WI38 (cell line): ENCODE measurements around the gene ABCD1.

Experiments used
- H3K4me3 ChIP-seq: 2 replicates; pipeline ENCODE4 v1.5.1; 2011; ENCODE audit warnings: low read depth, mild to moderate bottlenecking, control low read depth, low read length
- TF ChIP-seq, protein P1 (sequence below): IDR thresholded peaks from 2 replicates; pipeline ENCODE4 v1.5.1; 2012; ENCODE audit warnings: low read depth, mild to moderate bottlenecking, control low read depth, low read length

Gene ABCD1

DNA sequence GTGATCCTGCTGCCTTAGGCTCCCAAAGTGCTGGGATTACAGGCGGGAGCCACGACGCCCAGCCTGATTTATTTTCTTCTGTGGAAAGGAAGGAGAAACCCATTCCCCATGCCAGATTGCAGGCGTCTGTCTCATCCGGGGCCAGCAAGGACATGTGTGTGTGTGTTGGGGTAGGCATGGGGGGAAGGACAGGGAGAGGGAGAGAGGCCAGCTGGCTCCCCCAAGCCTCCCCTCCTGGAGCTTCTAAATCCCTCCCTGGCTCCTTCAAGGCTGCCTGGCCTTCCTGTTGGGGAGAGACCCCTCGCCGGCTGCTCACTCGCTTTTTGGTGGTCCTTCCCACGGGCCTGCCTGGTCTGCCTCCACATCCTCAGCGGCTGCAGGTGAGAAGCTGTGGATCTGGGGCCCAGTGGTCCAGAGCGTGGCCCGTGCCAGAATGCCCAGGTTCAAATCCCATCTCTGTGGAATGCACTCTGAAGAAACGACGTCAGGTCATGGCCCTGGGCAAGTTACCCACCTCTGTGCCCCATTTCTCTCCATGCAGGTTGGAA is 38.0 kb downstream of the ABCD1 start:
- TF ChIP-seq, protein P1, sequence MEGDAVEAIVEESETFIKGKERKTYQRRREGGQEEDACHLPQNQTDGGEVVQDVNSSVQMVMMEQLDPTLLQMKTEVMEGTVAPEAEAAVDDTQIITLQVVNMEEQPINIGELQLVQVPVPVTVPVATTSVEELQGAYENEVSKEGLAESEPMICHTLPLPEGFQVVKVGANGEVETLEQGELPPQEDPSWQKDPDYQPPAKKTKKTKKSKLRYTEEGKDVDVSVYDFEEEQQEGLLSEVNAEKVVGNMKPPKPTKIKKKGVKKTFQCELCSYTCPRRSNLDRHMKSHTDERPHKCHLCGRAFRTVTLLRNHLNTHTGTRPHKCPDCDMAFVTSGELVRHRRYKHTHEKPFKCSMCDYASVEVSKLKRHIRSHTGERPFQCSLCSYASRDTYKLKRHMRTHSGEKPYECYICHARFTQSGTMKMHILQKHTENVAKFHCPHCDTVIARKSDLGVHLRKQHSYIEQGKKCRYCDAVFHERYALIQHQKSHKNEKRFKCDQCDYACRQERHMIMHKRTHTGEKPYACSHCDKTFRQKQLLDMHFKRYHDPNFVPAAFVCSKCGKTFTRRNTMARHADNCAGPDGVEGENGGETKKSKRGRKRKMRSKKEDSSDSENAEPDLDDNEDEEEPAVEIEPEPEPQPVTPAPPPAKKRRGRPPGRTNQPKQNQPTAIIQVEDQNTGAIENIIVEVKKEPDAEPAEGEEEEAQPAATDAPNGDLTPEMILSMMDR = no peak
- no peak overlapping the region for H3K4me3 ChIP-seq

DNA sequence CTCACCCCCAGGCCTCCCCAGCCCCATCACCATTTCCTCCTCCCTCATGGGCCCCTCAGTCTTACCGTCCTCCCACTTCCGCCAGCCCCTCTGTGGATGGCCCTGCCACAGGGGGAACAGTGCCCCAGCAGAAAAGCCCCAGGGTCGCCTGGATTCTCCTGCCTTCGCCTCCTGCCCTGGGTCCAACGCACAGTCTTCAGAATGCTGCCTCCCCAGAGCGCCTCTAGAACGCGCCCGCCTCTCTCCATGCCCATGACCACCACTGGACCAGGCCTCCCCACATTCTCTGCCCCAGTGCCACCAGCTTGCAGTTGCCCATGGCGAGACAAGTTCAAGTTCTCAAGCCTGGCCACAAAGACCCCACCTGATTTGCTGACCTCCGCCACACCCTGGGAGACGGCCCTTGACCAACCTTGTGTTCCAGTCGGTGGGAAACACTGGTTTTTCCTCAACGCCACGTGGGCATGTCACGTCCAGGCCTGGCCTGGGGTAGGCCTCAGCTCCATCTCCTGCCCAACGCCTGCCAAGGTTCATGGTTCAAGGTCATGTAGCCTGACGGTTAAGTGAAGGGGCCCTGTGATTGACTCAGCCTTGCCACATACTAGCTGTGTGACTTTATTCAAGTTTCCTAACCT is 38.8 kb downstream of the ABCD1 start:
- TF ChIP-seq, protein P1 = no peak

DNA sequence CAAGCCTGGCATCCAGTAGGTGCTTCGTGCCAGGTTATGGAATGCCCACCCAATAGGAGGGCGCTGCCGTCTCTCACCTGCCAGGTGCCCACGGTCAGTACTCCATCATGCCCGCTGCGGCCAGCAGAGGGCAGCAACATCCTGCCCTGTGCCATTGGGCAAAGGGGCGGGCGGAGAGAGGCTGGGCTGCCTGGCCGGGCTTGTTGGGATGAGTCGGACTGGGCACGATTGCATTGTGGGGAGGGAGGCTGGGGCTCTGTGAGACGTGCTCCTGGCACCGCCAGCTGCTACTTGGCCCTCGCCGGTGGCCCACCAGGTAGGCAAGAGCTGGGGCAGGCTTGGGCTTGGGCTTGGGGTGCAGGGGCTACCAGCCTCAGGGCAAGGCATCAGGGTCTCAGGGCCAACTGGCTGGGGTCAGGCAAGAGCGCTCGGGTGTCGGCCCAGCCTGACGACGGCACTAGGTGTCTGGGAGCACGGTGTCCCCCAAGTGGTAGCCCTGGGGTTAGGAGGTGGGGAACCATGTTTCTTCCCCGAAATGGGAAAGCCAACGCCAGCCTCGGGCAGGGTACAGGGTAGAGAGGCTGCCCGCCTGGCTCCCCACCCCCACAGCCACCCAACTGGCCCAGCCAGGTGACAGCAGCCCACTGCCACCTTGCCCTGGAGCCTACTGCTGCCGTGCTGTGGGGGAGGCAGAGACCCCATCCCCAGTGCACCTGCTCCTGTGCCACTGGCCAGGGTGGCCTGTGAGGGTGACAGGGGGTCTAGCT is 39.5 kb downstream of the ABCD1 start, which contains the start of gene PLXNB3:
Gene PLXNB3, plus strand, starts transcription at position 261 of the 767 bp plus-strand sequence. CDS start 1,287 bp downstream, outside the sequence.
- no peak within 1 kb of the TSS for H3K4me3 ChIP-seq
- TF ChIP-seq, protein P1 = peak; percentile 68

More for the DNA sequence above, 38.8 kb downstream of the ABCD1 start:
- no peak overlapping the region for H3K4me3 ChIP-seq

DNA sequence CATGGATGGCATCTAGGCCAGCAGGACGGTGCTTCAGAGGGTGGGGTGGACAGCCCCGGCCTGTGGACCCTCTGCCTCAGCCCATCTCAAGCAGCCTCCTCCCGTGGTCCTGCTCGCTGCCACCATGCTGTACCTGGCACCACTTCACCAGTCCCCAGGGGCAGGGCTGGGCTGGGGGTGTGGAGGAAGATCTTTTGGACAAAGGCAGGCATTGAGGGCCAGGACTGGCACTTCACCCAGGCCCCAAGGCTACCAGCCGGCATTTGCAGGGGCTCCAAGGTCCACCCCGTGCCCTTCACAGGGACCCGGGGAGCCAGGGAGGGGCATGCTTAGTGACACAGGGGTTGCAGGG is 40.1 kb downstream of the ABCD1 start:
- TF ChIP-seq, protein P1 = no peak
- no peak overlapping the region for H3K4me3 ChIP-seq

DNA sequence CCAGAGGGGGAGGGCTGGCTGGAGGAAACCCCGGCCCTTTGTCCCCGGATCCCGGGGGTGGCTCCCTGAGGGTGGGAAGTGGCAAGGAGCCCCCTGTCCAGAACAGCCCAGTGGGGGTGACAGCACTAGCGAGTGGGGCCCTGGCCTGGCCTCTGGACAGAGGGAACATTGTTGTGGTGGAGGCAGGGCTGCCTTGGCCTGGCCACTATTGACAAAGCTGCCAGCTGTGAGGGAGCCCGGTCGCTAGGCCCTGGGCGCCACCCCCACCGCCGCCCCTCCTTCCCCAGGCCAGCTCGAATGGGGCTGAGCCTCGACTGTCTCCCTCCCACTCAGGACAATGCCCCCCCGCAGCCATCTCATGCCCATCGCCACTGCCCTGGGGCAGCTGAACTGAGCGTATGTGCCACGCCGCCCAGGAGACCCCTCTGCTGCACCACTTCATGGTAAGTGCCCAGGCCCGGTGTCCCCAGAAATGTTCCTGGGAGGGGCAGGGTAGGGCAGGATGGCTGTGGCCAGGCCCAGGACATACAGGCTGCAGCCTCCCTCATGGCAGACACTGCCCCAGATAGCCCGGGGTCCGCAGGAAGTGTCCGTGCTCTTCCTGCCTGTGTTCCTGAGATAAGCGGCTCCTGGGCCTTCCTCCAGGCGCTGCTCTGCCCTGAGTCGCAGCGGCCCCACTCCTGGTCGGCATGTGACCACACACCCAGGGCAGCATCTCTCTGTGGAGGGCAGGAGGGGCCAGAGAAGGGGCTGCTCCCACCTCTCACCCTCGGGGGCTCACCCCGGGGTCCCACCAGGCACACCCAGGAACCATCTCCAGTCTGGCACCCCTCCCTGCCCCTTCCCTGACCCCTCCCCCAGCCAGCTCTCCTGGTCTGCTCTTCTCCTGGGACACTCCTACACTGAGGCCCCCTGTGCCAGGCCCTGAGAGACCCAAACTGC is 40.8 kb downstream of the ABCD1 start:
- TF ChIP-seq, protein P1 = no peak
- peak overlapping the region; percentile 61 for H3K4me3 ChIP-seq

DNA sequence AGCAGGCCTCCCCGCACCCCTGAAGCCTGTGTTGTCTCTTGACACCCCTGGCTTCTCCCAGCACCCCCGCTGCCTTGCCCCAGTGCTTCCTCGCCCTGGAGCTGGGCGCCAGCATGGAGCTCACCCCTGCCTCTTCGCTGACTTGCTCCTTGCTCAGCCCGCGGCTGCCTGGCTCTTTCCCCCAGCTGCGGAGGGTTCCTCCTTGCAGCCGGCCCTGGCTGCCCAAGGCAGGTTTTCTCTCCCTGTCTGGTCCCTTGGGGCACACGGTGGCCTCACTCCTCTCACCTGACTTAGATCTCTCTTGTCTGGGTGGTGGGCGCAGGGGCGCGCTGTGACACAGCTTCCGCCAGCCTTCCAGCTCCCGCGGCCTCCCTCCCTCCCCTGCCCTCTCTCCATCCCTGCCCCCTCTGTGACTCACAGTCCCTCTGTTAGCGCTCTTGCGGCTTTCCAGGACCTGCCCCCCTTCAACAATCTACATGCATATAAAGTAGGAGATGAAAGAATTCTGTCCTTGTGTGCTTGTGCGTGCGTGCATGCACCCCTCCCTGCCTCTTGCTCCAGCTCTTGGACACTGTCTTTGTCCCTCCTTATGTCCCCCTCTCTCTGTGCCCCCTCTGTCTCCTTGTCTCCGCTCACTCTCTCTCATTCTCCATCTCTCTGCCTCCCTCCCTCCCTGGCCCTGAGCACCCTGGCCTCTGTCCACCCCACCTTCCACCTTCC is 41.6 kb downstream of the ABCD1 start:
- H3K4me3 ChIP-seq = peak overlapping the region; percentile 61
- TF ChIP-seq, protein P1 = no peak
